ENCODE results near the gene KRTAP10-4. TPM values are rescaled to one million over a fixed set of nuclear protein-coding genes. Genes with fewer than 3 reads are reported as not detected.

KRTAP10-4 gene
- total and polyA plus RNA-seq, 2 experiments from 2014 or later = not detected

- no peak for DNase-seq (ENCODE audit: low spot score)
Observed at GRCh38 chr21:44615466-44615865, 41.9 kb downstream of the KRTAP10-4 start.

DNA sequence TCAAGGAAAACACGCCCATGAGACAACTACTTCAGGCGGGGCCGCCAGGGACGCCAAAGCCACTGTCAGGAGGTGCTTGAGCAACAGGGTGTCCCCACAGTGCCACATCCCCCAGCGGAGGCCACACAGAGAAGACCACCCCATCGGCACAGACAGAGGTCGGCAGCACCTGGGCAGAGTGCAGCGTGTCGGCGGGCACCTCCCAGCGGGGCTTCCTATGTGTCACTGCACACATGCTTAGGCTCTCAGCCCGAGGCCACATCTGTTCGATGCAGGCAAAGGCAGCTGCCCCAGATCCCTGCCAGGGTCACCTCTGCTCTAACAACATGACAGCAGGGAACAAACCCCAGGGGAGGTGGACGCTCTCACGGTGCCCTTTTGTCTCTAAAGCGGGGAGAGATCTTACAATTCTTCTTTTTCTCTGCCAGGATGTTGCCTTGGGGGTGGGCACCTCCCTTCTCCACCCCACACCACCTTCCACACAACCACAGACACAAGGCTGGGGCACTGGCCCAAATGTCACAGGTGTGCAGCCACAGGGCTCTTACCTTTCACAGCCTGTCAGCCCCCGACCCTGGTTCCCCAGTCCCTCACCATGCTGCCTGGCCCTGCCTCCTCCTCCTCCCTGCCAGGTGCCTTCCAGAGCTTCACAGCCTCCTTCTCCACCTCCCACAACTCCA, 42.5 kb downstream of the KRTAP10-4 start:
- H4K20me1 ChIP-seq (ENCODE audit: insufficient read depth, poor library complexity, severe bottlenecking) = no peaks in the 10 kb centered on the region
- H3K9me3 ChIP-seq (ENCODE audit: low read depth) = no peaks in the 10 kb centered on the region
- H3K27ac ChIP-seq = no peak overlapping the region
- WGBS (ENCODE audit: low lambda C conversion rate, missing lambda C conversion rate) = 89% methylated on average over 17 of the region's 17 CpGs
- H3K9me2 ChIP-seq (replicated peaks; ENCODE audit: insufficient read depth) = no peaks in the 10 kb centered on the region
- no peak for DNase-seq (ENCODE audit: low spot score)
- H3K4me1 ChIP-seq (ENCODE audit: insufficient read depth) = no peaks in the 10 kb centered on the region
- H3K4me3 ChIP-seq = no peak overlapping the region
- TF ChIP-seq EZH2phosphoT487 (IDR thresholded peaks at IDR 0.05; ENCODE audit: low read depth, severe bottlenecking, unreplicated experiment) (no peak), EZH2 (IDR thresholded peaks at IDR 0.05; ENCODE audit: borderline replicate concordance) (no peak)
- TF ChIP-seq, protein P1, sequence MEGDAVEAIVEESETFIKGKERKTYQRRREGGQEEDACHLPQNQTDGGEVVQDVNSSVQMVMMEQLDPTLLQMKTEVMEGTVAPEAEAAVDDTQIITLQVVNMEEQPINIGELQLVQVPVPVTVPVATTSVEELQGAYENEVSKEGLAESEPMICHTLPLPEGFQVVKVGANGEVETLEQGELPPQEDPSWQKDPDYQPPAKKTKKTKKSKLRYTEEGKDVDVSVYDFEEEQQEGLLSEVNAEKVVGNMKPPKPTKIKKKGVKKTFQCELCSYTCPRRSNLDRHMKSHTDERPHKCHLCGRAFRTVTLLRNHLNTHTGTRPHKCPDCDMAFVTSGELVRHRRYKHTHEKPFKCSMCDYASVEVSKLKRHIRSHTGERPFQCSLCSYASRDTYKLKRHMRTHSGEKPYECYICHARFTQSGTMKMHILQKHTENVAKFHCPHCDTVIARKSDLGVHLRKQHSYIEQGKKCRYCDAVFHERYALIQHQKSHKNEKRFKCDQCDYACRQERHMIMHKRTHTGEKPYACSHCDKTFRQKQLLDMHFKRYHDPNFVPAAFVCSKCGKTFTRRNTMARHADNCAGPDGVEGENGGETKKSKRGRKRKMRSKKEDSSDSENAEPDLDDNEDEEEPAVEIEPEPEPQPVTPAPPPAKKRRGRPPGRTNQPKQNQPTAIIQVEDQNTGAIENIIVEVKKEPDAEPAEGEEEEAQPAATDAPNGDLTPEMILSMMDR (IDR thresholded peaks at IDR 0.05; ENCODE audit: poor library complexity) = no peak
- H3K4me2 ChIP-seq = no peak overlapping the region
- H3K27me3 ChIP-seq = no peaks in the 10 kb centered on the region
- no peak overlapping the region for H2AFZ ChIP-seq
- H3K79me2 ChIP-seq = no peaks in the 10 kb centered on the region
- H3K36me3 ChIP-seq (replicated peaks; ENCODE audit: insufficient read depth, low read depth) = no peaks in the 10 kb centered on the region

More at GRCh38 chr21:44615466-44615865, 41.9 kb downstream of the KRTAP10-4 start:
- H3K9me3 ChIP-seq (ENCODE audit: low read depth) = no peaks in the 10 kb centered on the region
- no peaks in the 10 kb centered on the region for H3K79me2 ChIP-seq
- no peaks in the 10 kb centered on the region for H4K20me1 ChIP-seq (ENCODE audit: insufficient read depth, poor library complexity, severe bottlenecking)
- no peaks in the 10 kb centered on the region for H3K27me3 ChIP-seq
- no peak overlapping the region for H3K4me2 ChIP-seq
- no peaks in the 10 kb centered on the region for H3K9me2 ChIP-seq (replicated peaks; ENCODE audit: insufficient read depth)
- no peak overlapping the region for H3K27ac ChIP-seq
- TF ChIP-seq, protein P1 (IDR thresholded peaks at IDR 0.05; ENCODE audit: poor library complexity) = no peak
- TF ChIP-seq EZH2 (IDR thresholded peaks at IDR 0.05; ENCODE audit: borderline replicate concordance) (no peak), EZH2phosphoT487 (IDR thresholded peaks at IDR 0.05; ENCODE audit: low read depth, severe bottlenecking, unreplicated experiment) (no peak)
- 87% methylated on average over 8 of the region's 8 CpGs for WGBS (ENCODE audit: low lambda C conversion rate, missing lambda C conversion rate)
- no peaks in the 10 kb centered on the region for H3K4me1 ChIP-seq (ENCODE audit: insufficient read depth)
- H3K4me3 ChIP-seq = no peak overlapping the region
- no peak overlapping the region for H2AFZ ChIP-seq
- no peaks in the 10 kb centered on the region for H3K36me3 ChIP-seq (replicated peaks; ENCODE audit: insufficient read depth, low read depth)

- Histone ChIP-seq H3K9me2 (replicated peaks; ENCODE audit: insufficient read depth) (no peaks in the 10 kb centered on the region), H2AFZ (no peak overlapping the region), H3K79me2 (no peaks in the 10 kb centered on the region), H3K27me3 (no peaks in the 10 kb centered on the region), H4K20me1 (ENCODE audit: insufficient read depth, poor library complexity, severe bottlenecking) (no peaks in the 10 kb centered on the region), H3K4me3 (no peak overlapping the region), H3K4me1 (ENCODE audit: insufficient read depth) (no peaks in the 10 kb centered on the region), H3K36me3 (replicated peaks; ENCODE audit: insufficient read depth, low read depth) (no peaks in the 10 kb centered on the region), H3K9me3 (ENCODE audit: low read depth) (no peaks in the 10 kb centered on the region), H3K27ac (no peak overlapping the region), H3K4me2 (no peak overlapping the region)
- no peak for DNase-seq (ENCODE audit: low spot score)
- 86% methylated on average over 16 of the region's 16 CpGs for WGBS (ENCODE audit: low lambda C conversion rate, missing lambda C conversion rate)
- TF ChIP-seq EZH2 (IDR thresholded peaks at IDR 0.05; ENCODE audit: borderline replicate concordance) = no peak
- no peak for TF ChIP-seq EZH2phosphoT487 (IDR thresholded peaks at IDR 0.05; ENCODE audit: low read depth, severe bottlenecking, unreplicated experiment)
- TF ChIP-seq, protein P1 (IDR thresholded peaks at IDR 0.05; ENCODE audit: poor library complexity) = no peak
Observed at GRCh38 chr21:44616591-44616926, 43.0 kb downstream of the KRTAP10-4 start.
